Measurements from ENCODE around the gene CPA2.
"Not testable (repeated sequence)": the region's sequence is repeated elsewhere in the genome, so short reads cannot be mapped to it uniquely, and the experiment has no call there.

CPA2 gene

DNA sequence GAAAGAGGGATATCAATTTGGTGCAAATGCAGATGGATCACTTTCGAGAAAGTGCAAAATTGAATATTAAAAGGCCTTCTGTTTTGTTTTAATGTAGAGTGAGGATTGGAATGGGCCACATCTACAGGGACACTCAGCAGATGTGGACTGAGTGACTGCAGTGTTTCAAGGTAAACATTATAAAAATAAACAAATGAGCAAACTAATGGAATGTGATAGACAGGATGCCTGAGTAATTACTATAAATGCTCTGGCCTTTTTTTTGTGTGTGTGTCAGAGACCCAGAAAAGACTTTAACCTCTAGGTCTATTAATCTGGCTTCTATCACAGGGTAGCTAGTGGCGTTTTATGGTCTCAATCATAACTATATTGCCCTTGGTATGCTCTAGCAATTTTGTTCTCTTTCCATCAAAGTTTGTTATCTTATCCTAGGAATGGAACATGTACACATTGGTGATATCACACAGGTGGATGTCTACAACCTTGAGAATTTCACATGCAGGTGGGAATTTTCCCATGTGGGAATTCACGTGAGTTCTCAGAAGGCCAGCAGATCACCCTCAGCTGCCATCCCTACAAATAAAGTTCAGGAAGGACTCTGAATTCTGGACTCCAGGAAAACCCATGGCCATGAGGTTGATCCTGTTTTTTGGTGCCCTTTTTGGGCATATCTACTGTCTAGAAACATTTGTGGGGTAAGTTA is at the start of gene CPA2:
Gene CPA2, plus strand, starts transcription at position 606 of the 703 bp plus-strand sequence. Its CDS starts 19 bp downstream, at position 625.
- no peak for DNase-seq (ENCODE audit: low spot score)

DNA sequence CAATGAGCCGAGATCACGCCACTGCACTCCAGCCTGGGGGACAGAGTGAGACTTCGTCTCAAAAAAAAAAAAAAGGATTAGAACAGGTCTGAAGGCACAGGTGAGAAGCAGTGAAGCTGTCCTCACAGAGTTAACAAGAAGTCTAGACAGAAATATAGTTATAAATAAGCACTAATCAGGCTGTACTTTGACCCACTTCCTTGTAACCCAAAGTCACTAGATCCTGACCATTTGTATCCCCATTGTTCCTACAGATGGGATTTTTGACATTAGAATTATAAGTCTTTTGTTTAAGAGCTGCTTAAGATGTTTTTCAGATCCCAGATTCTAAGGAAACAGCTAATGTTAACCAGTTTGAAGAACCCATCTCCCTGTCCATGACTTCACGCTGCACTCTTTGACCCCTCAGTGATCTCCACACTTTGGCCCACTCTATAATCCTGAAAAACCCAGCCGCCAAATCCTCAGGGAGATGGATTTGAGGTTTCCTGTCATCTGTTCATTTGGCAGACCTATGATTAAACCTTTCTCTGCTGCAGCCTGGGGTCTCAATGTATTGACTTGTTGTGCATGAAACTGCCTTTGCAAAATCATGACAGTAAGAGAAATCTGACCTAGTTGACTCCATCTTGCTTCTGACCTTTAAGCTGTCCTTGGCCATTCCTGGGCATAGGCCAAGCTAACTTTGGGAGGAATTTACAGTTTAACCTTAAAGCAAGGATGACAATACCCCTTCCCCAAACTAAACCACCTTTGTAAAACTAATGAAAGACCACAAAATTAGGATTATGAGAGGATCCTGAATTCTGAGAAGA is 47.6 kb upstream of the CPA2 start:
- DNase-seq (ENCODE audit: low spot score), result no peak

DNA sequence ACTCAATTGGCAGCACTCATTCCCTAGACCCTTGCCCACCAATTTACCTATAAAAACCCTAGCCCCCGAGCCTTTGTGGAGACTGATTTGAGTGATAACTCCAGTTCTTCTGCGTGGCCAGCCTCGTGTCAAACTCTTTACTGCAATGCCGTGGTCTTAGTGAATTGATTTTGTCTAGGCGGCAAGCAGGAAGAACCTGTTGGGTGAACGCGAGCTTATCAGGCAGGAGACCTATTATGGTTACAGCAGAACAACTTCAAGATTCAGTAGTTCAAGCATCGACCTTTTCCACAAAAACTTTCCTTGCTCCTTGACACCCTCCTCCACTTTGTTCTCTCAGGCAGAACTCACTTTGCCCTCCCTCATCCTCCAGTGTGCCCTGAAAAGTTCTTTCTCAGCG is 46.8 kb upstream of the CPA2 start:
- DNase-seq (ENCODE audit: low spot score), result no peak

DNA sequence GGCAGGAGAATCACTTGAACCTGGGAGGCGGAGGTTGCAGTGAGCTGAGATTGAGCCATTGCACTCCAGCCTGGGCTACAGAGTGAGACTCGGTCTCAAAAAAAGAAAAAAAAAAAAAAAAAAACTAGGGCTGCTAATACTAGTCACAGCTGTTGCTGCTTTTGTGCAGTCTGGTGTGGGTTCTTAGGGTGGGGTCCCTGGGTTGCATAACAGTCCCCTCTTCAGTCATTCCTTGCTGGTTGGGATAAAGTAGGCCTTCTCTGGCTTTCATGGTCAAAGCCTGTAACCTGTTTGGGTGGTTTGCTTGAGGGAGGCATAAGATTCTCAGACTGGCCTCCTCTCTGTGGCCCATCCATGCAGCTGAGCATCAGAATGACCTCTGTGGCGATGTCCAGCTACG is 44.9 kb upstream of the CPA2 start:
- DNase-seq (ENCODE audit: low spot score), result no peak

DNA sequence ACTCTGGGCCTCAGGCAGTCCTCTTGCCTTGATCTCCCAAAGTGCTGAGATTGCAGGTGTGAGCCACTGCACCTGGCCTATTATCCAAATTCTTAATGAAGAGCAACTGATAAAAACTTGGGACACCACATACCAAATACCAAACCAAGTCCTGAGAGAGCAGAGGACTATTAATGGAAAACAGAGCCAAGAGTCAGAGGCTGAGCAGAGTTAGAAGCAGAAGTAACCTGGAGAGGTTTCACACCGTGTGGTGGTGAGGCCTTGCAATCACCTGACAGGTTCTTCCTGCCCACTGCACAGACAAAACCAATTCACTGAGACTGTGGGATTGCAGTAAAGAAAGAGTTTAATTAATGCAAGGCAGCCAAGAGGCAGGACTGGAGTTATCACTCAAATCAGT is 43.0 kb upstream of the CPA2 start:
- DNase-seq (ENCODE audit: low spot score), result no peak

DNA sequence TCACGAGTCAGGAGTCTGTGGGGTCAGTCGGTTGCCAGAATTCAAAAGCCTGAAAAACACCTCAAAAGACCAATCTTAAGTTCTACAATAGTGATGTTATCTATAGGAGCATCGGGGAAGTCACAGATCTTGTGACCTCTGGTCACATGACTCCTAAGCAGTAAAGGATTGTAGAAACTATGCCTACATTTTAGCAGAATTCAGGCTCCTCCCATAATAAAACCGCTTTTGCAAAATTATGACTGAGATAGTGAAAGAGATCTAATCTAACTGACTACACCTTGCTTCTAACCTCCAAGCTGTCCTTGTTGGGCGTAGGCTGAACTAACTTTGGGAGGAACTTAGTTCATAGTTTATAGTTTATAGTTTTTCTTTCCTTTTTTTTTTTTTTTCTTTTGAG is 42.5 kb upstream of the CPA2 start:
- no peak for DNase-seq (ENCODE audit: low spot score)

DNA sequence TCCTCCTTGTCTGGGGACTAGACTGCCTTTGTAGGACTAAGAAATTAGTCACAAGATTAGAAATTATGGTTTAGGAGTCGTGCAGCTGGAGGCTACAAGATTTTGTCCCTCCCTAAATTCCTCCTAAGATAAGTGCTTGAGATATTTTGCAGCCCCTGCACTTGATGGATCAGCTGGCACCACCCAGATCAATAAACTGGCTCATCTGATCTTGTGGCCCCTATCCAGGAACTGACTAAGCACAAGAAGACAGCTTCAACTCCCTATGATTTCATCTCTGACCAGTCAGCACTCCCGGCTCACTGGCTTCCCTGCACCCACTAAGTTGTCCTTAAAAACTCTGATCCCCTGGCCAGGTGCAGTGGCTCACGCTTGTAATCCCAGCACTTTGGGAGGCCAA is 41.7 kb upstream of the CPA2 start:
- DNase-seq (ENCODE audit: low spot score), result not testable (repeated sequence)

DNA sequence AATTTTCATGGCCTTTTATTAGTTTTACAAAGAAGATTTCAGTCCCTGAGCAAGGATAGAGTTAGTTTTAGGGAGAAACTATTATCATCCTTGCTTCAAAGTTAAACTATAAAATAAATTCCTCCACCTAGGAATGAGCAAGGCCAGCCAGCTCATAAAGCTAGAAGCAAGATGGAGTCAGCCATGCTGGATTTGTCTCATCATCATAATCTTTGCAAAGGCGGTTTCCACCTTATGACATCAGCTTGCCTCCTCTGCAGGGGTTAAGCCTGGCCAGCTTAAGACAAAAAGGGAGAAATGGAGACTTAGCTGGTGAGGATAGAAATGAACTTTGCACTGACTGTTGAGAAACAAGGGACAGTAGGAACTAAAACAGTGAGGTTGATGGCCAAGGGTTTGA is 40.3 kb upstream of the CPA2 start:
- DNase-seq (ENCODE audit: low spot score), result no peak

DNA sequence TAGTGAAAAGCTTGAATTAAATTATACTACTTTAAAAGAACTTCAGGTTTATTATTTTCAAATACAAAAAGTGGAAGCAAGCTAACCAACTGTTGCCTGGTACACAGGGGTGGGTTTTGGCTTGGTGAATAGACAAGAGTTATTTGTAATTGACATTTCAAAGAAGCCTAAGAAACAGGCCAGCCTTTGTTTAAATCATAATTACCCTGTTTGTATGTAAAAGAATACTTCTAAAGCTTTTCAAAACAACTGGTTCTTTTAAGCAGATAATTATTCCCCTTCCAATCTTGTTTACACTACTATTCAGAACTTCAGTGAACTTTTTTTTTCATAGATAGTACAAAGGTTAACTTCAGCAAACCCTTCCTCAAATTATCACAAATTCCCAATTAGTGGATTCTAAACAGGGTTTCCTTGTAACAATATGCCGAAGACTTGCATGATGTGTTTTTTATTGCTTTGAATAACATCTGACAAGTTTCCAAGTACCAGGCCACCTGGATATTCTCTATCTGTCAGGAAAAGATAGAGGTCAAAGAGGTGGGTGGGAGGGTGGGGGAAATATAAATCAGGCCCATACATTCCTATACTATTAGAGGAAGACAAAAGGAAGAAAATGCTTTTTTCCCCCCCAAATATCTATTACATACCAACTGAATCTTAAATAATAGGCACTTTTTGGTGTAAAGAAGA is 38.6 kb upstream of the CPA2 start:
- no peak for DNase-seq (ENCODE audit: low spot score)

DNA sequence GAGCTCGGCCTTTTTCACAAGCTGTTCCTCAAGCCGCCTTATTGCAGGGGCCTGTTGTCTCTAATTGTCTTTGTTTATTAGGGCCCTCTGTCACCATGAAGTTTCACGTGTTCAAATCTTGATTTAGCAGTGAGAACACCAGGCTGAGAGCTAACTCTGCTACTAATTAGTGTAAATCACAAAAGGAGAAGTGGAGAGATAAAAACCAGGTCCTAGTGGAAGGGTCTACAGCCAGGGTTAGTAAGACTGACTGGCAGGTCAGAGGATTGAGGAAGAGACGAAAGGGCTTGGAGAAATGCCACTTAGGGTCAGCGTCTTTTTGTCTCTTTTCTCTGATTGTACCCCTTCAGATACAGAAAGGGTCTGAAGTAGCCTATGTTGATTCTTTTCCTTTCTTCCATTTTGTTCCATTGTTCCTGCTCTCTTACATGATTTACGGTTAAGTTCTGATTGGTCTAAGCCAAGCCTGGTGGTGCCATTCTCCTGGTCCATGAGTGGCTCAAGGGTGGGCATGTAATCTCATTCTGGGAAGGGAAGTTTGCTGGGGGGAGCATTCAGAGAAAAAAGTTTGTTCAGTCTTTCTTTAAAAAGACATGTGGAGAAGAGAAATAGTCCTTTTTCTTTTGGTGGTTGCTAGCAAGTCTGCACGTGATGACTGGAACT is 37.7 kb upstream of the CPA2 start:
- no peak for DNase-seq (ENCODE audit: low spot score)

DNA sequence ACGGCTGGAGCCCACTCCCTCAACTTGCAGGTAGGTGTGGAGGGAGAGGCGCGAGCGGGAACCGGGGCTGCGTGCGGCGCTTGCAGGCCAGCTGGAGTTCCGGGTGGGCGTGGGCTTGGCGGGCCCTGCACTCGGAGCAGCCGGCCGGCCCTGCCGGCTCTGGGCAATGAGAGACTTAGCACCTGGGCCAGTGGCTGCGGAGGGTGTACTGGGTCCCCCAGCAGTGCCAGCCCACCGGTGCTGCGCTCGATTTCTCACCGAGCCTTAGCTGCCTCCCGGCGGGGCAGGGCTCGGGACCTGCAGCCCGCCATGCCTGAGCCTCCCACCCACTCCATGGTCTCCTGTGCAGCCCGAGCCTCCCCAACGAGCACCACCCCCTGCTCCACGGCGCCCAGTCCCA is 36.7 kb upstream of the CPA2 start:
- DNase-seq (ENCODE audit: low spot score), result not testable (repeated sequence)

DNA sequence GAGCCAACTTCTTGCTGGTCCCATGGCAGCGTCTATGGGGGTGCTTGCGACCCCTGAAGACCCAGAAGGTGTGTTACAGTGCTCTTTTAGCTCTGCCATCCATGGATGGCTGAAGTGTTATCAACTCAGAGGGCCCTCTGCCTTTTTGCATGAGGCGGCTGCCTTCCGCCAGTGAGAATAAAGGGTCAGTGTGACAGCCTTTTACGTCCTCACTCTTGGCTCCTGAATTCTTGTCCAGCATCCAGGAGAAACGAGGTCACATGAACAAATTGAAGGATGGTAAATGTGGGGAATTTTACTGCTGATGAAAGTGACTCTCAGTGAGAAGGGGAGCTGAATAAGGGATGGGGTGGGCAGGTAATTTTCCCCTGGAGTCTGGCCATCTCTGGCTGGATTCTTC is 34.9 kb upstream of the CPA2 start:
- no peak for DNase-seq (ENCODE audit: low spot score)

DNA sequence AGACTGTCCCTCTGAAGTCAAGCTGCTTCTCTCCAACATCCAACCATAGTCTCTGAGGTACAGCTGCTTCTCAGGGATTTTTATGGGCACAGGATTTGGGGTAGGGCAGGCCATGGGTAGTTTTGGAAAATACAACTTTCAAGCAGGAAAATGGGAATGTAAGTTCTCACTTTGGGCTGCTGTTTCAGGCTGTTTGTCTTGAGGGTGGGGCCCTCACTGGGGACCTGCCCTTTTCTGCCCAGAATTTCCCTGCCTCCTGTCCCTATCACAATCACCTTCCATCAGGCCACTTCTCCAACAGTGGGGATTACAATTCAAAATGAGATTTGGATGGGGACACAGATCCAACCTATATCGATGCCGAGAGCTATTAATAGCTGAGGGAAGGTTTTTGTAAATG is 34.5 kb upstream of the CPA2 start:
- DNase-seq (ENCODE audit: low spot score), result no peak

DNA sequence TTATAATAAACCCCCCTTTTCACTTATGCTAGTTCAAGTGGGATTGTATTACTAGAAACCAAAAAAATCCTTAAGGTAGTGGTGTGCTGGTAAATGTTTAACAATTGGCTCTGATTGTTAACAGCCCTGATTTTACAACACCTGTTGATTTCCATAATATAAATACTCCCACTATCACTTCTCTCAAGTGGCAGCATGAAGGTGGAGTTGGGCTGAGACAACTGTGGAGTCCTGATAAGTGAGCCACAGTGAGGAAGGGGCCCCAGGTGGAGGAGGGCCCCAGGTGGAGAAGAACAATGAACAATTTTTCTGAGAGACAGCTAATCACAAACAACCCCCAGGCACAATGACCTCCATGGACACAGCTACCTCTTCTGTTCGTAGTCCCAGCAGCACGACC is 32.6 kb upstream of the CPA2 start:
- no peak for DNase-seq (ENCODE audit: low spot score)

DNA sequence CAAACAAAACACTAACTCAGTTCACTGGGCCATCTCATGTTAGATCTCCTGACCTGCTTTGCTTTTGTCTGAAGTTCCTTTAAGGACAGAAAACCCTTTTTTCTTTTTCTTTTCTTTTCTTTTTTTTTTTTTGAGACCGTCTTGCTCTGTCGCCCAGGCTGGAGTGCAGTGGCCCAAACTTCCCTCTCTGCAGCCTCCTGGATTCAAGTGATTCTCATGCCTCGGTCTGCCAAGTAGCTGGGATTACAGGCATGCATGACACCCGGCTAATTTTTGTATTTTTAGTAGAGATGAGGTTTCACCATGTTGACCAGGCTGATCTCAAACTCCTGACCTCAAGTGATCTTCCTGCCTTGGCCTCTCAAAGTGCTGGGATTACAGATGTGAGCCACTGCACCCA is 30.3 kb upstream of the CPA2 start:
- DNase-seq (ENCODE audit: low spot score), result not testable (repeated sequence)

DNA sequence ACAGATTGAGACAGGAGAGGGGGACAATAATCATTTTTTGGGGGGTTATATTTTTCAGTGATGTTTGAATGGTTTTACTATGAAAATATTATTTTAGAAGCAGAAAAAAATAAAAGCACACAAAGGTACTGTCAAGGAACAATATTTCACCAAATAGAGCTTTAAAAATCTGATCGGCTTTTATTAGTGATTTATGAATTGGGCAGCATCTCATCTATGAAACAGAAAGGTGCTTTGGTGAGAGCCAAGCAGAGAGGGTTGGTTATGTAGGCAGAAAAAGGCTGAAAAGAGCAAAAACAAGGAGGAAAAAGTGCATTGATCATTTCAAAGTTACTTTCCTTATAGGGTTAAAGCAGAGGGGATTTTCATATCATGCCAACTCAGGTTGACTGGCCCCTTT is 26.4 kb upstream of the CPA2 start:
- no peak for DNase-seq (ENCODE audit: low spot score)

DNA sequence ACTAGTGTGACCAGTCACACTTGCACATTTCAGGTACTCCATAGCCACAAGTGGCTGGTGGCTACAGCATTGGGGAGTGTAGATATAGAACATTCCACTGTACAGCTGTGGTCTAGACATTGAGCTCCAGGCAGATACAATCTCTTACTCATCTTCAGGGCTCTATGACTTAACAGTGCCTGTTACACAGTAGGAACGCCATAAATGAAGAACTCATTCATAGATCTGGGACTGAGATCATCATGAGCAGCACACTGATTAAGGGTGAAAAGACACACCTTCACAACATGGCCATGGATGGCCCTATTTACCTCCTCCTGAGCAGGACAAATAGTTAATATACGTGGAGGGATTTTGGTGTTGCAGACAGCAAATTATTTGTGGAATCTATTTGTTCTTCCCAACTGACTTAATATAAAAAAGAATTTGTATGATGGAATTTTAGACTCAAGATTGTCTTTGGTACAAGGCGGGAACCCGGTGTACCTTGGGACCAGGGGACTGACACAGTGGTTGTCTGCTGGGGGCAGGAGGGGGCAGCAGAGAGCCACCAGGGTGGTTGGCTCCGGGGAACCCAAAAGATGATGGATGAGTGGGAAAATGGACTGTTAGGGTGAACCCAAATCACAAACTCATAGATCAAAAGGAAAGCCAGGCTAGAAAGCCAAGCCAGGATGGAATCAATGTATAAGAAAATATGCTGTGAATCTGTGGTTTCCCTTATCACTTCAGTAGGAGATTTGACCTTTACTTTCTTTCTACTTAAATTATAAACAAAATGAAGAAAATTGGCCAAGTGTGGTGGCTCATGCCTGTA is 24.3 kb upstream of the CPA2 start:
- DNase-seq (ENCODE audit: low spot score), result peak; percentile 79

DNA sequence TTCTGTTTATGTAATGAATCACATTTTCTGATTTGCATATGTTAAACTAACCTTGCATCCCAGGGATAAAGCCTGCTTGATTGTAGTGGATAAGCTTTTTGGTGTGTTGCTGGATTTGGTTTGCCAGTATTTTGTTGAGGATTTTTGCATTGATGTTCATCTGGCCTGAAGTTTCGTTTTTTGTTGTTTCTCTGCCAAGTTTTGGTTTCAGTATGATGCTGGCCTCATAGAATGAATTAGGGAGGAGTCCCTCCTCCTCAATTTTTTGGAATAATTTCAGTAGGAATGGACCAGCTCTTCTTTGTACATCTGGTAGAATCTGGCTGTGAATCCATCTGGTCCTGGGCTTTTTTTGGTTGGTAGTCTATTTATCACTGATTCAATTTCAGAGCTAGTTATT is 23.2 kb upstream of the CPA2 start:
- not testable (repeated sequence) for DNase-seq (ENCODE audit: low spot score)

DNA sequence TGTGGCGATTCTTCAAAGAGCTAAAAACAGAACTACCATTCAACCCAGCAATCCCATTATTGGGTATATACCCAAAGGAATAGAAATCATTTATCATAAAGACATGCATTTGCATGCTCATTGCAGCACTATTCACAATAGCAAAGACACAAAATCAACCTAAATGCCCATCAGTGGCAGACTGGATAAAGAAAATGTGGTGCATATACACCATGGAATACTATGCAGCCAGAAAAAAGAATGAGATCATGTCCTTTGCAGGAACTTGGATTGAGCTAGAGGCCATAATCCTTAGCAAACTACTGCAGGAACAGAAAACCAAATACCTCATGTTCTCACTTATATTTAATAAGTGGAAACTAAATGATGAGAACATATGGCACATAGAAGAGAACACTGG is 20.2 kb upstream of the CPA2 start:
- DNase-seq (ENCODE audit: low spot score), result not testable (repeated sequence)

DNA sequence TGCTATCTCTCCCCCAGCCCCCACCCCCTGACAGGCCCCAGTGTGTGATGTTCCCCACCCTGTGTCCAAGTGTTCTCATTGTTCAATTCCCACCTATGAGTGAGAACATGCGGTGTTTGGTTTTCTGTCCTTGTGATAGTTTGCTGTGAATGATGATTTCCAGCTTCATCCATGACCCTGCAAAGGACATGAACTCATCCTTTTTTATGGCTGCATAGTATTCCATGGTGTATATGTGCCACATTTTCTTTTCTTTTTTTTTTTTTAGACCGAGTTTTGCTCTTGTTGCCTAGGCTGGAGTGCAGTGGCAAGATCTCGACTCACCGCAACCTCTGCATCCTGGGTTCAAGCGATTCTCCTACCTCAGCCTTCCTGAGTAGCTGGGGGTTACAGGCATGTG is 17.8 kb upstream of the CPA2 start:
- not testable (repeated sequence) for DNase-seq (ENCODE audit: low spot score)

DNA sequence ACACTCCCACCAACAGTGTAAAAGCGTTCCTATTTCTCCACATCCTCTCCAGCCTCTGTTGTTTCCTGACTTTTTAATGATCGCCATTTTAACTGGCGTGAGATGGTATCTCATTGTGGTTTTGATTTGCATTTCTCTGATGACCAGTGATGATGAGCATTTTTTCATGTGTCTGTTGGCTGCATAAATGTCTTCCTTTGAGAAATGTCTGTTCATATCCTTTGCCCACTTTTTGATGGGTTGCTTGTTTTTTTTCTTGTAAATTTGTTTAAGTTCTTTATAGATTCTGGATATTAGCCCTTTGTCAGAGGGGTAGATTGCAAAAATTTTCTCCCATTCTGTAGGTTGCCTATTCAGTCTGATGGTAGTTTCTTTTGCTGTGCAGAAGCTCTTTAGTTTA is 17.0 kb upstream of the CPA2 start:
- not testable (repeated sequence) for DNase-seq (ENCODE audit: low spot score)

DNA sequence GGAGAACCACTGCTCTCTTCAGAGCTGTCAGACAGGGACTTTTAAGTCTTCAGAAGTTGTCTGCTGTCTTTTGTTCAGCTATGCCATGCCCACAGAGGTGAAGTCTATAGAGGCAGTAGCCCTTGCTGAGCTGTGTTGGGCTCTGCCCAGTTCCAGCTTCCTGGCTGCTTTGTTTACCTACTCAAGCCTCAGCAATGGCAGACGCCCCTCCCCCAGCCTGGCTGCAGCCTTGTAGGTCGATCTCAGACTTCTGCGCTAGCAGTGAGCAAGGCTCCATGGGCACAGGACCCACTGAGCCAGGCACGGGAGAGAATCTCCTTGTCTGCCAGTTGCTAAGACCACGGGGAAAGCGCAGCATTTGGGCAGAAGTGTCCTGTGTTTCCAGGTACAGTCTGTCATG is 12.1 kb upstream of the CPA2 start:
- no peak for DNase-seq (ENCODE audit: low spot score)

All from D341Med (cell line).